ENCODE measurements around the gene TMPRSS5. TPM values are rescaled to one million over a fixed set of nuclear protein-coding genes. Genes with fewer than 3 reads are reported as not detected.
"Not testable (repeated sequence)": the region's sequence is repeated elsewhere in the genome, so short reads cannot be mapped to it uniquely, and the experiment has no call there.

Gene TMPRSS5
- total RNA-seq, 4 donors from 2014 or later, result 1.2 to 4.9 (median 1.8) TPM

DNA sequence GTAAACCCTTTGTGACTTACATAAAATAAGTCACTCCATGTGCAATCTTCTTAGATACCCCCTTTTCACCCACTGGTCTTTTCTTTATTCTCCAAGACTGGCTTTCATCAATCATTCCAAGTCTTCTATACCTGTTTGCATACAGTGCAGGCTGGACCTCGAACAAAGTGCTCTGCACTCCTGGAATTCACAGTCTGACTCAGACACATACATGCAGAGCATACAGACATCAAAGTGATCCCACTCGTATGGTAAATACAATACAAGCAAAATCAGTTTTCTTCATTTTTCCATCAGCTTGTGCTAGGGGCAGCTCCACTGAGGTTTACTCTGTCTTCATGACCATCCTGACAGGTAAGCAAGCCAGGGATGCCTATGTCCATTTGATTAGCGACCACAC, 16.8 kb upstream of the TMPRSS5 start:
- 86% methylated on average over 3 of the region's 3 CpGs for WGBS
- H3K27ac ChIP-seq, result no peak overlapping the region
- TF ChIP-seq, protein P1, sequence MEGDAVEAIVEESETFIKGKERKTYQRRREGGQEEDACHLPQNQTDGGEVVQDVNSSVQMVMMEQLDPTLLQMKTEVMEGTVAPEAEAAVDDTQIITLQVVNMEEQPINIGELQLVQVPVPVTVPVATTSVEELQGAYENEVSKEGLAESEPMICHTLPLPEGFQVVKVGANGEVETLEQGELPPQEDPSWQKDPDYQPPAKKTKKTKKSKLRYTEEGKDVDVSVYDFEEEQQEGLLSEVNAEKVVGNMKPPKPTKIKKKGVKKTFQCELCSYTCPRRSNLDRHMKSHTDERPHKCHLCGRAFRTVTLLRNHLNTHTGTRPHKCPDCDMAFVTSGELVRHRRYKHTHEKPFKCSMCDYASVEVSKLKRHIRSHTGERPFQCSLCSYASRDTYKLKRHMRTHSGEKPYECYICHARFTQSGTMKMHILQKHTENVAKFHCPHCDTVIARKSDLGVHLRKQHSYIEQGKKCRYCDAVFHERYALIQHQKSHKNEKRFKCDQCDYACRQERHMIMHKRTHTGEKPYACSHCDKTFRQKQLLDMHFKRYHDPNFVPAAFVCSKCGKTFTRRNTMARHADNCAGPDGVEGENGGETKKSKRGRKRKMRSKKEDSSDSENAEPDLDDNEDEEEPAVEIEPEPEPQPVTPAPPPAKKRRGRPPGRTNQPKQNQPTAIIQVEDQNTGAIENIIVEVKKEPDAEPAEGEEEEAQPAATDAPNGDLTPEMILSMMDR (IDR thresholded peaks at IDR 0.05), result no peak
- TF ChIP-seq POLR2AphosphoS5 (IDR thresholded peaks at IDR 0.05) (no peak), POLR2A (IDR thresholded peaks at IDR 0.05) (no peak), EP300 (IDR thresholded peaks at IDR 0.05) (no peak)
- H3K36me3 ChIP-seq, result peaks cover 8% of the 10 kb centered on the region
- no peak for DNase-seq (ENCODE audit: low spot score in 2 of 2)
- no peak overlapping the region for H3K4me3 ChIP-seq
- no peaks in the 10 kb centered on the region for H3K4me1 ChIP-seq
- H3K9me3 ChIP-seq, result no peaks in the 10 kb centered on the region
- H3K27me3 ChIP-seq, result no peaks in the 10 kb centered on the region

GRCh38 chr11:113722221-113722620, 16.1 kb upstream of the TMPRSS5 start:
- H3K27me3 ChIP-seq, result no peaks in the 10 kb centered on the region
- no peak overlapping the region for H3K27ac ChIP-seq
- H3K9me3 ChIP-seq, result no peaks in the 10 kb centered on the region
- WGBS, result 94% methylated on average over 4 of the region's 4 CpGs
- H3K36me3 ChIP-seq, result peaks cover 8% of the 10 kb centered on the region
- TF ChIP-seq, protein P1 (IDR thresholded peaks at IDR 0.05), result no peak
- no peak for TF ChIP-seq EP300 (IDR thresholded peaks at IDR 0.05)
- no peak for TF ChIP-seq POLR2A (IDR thresholded peaks at IDR 0.05)
- TF ChIP-seq POLR2AphosphoS5 (IDR thresholded peaks at IDR 0.05), result no peak
- no peak overlapping the region for H3K4me3 ChIP-seq
- DNase-seq (ENCODE audit: low spot score in 2 of 2), result no peak
- H3K4me1 ChIP-seq, result no peaks in the 10 kb centered on the region

- 73% methylated on average over 3 of the region's 3 CpGs for WGBS
- no peaks in the 10 kb centered on the region for H3K27me3 ChIP-seq
- peaks cover 11% of the 10 kb centered on the region for H3K36me3 ChIP-seq
Measured at GRCh38 chr11:113721462-113722066, 15.5 kb upstream of the TMPRSS5 start.

GRCh38 chr11:113720478-113720877, 14.4 kb upstream of the TMPRSS5 start:
- H3K4me1 ChIP-seq; H3K9me3 ChIP-seq; DNase-seq (ENCODE audit: low spot score in 2 of 2); H3K27ac ChIP-seq; H3K4me3 ChIP-seq; H3K27me3 ChIP-seq: not testable (repeated sequence)
- 72% methylated on average over 3 of the region's 3 CpGs for WGBS
- H3K36me3 ChIP-seq, result peaks cover 13% of the 10 kb centered on the region

More at GRCh38 chr11:113721462-113722066, 15.5 kb upstream of the TMPRSS5 start:
- Histone ChIP-seq H3K9me3 (no peaks in the 10 kb centered on the region), H3K27ac (no peak overlapping the region), H3K4me3 (no peak overlapping the region), H3K4me1 (no peaks in the 10 kb centered on the region)
- no peak for TF ChIP-seq POLR2AphosphoS5 (IDR thresholded peaks at IDR 0.05)
- TF ChIP-seq, protein P1 (IDR thresholded peaks at IDR 0.05), result no peak
- TF ChIP-seq EP300 (IDR thresholded peaks at IDR 0.05), result no peak
- TF ChIP-seq POLR2A (IDR thresholded peaks at IDR 0.05), result no peak
- no peak for DNase-seq (ENCODE audit: low spot score in 2 of 2)

GRCh38 chr11:113715882-113716625, 9.9 kb upstream of the TMPRSS5 start:
- H3K27ac ChIP-seq, result peak overlapping the region; percentile 60

More at GRCh38 chr11:113715882-113716625, 9.9 kb upstream of the TMPRSS5 start:
- no peaks in the 10 kb centered on the region for H3K27me3 ChIP-seq
- TF ChIP-seq POLR2A (IDR thresholded peaks at IDR 0.05) (no peak), POLR2AphosphoS5 (IDR thresholded peaks at IDR 0.05) (no peak), EP300 (IDR thresholded peaks at IDR 0.05) (no peak)
- TF ChIP-seq, protein P1 (IDR thresholded peaks at IDR 0.05), result no peak
- H3K9me3 ChIP-seq, result peaks cover 3% of the 10 kb centered on the region
- DNase-seq (ENCODE audit: low spot score in 2 of 2), result no peak
- H3K4me3 ChIP-seq, result no peak overlapping the region
- H3K36me3 ChIP-seq, result peaks cover 21% of the 10 kb centered on the region
- WGBS, result 95% methylated on average over 2 of the region's 2 CpGs
- H3K4me1 ChIP-seq, result no peaks in the 10 kb centered on the region

Measured in suprapubic skin (tissue), 4 donors.